ENCODE results near the gene ARHGEF16. TPM values are rescaled to one million over a fixed set of nuclear protein-coding genes. Genes with fewer than 3 reads are reported as not detected.

The ARHGEF16 gene
- total and polyA plus RNA-seq, 5 experiments from 2014 or later = not detected

- Mint-ChIP-seq H3K4me3 (no peak overlapping the region), H3K9me3 (peaks cover 0 to 1% (median 0%) of the 10 kb centered on the region in 9 donors), H3K4me1 (no peaks in the 10 kb centered on the region), H3K36me3 (no peaks in the 10 kb centered on the region), H3K27ac (no peak overlapping the region), H3K27me3 (peaks cover 0 to 8% (median 5%) of the 10 kb centered on the region in 5 donors)
- DNase-seq = no peak
- POLR2A ChIA-PET = no interaction called here
- ATAC-seq = no peak
These were observed 18.8 kb upstream of the ARHGEF16 start for GRCh38 chr1:3435666-3436065.

GRCh38 chr1:3436451-3436850, 18.0 kb upstream of the ARHGEF16 start:
- POLR2A ChIA-PET = no interaction called here
- Mint-ChIP-seq H3K4me1 (no peaks in the 10 kb centered on the region), H3K36me3 (no peaks in the 10 kb centered on the region), H3K27ac (no peak overlapping the region), H3K4me3 (no peak overlapping the region), H3K9me3 (peaks cover 0 to 1% (median 0%) of the 10 kb centered on the region in 9 donors), H3K27me3 (peaks cover 0 to 14% (median 8%) of the 10 kb centered on the region in 5 donors)
- DNase-seq = no peak
- ATAC-seq = no peak

DNA sequence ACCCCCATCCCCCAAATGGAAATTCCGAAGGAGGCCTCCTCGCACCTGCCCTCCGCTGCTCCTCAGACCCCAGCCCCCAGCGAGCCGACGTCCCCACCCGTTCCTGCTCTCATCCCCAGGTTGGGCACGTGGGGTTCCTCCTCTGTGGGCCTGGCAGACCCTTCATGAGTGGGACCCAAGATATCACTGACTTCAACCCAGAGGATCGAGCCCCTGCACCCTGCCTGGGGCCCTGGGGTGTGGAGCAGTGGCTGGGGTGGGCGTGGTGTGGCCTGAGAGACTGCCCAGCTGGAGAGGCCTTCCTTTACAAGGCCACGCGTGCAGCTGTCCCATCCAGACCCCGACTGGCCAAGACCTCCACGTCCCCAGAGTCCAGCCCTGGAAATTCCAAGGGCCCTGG, 17.6 kb upstream of the ARHGEF16 start:
- peaks cover 0 to 1% (median 0%) of the 10 kb centered on the region in 9 donors for H3K9me3 Mint-ChIP-seq
- H3K4me1 Mint-ChIP-seq = no peaks in the 10 kb centered on the region
- H3K36me3 Mint-ChIP-seq = no peaks in the 10 kb centered on the region

GRCh38 chr1:3438661-3439180, 15.7 kb upstream of the ARHGEF16 start:
- POLR2A ChIA-PET = no interaction called here
- H3K27ac Mint-ChIP-seq = no peak overlapping the region
- no peaks in the 10 kb centered on the region for H3K36me3 Mint-ChIP-seq
- H3K4me3 Mint-ChIP-seq = no peak overlapping the region
- H3K27me3 Mint-ChIP-seq = peaks cover 2 to 37% (median 13%) of the 10 kb centered on the region in 5 donors
- H3K4me1 Mint-ChIP-seq = no peaks in the 10 kb centered on the region
- DNase-seq (no peak), ATAC-seq (no peak)
- H3K9me3 Mint-ChIP-seq = no peaks in the 10 kb centered on the region

More for the DNA sequence above, 17.6 kb upstream of the ARHGEF16 start:
- POLR2A ChIA-PET = no interaction called here
- H3K27ac Mint-ChIP-seq = no peak overlapping the region
- H3K27me3 Mint-ChIP-seq = peaks cover 0 to 19% (median 8%) of the 10 kb centered on the region in 5 donors
- no peak for ATAC-seq
- DNase-seq = no peak
- H3K4me3 Mint-ChIP-seq = no peak overlapping the region

GRCh38 chr1:3439346-3440299, 14.8 kb upstream of the ARHGEF16 start:
- no peaks in the 10 kb centered on the region for H3K36me3 Mint-ChIP-seq
- H3K27ac Mint-ChIP-seq = no peak overlapping the region
- H3K4me1 Mint-ChIP-seq = no peaks in the 10 kb centered on the region
- ATAC-seq (no peak), DNase-seq (no peak)
- H3K27me3 Mint-ChIP-seq = peaks cover 2 to 37% (median 13%) of the 10 kb centered on the region in 5 donors
- H3K9me3 Mint-ChIP-seq = peaks cover 0 to 3% (median 0%) of the 10 kb centered on the region in 9 donors
- POLR2A ChIA-PET = no interaction called here
- H3K4me3 Mint-ChIP-seq = no peak overlapping the region

DNA sequence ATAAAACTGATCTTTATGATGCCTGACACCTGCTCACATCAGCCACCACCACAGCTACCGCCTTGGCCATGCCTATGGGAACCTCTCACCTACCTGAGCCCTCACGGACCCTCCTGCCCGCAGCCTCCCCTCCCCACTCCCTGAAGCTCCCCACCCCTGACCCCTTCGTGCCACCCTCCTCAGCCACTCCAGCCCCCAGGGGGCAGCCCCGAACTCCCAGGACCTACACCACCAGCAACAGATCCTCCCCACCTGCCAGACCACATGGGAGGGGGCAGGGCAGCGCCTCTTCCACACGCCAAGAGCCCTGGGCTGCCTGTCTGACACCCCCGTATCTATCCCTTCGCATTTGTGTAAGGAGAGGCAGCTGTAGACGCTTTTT, 14.2 kb upstream of the ARHGEF16 start:
- Mint-ChIP-seq H3K27ac (no peak overlapping the region), H3K27me3 (peaks cover 2 to 37% (median 13%) of the 10 kb centered on the region in 5 donors), H3K36me3 (no peaks in the 10 kb centered on the region), H3K4me3 (no peak overlapping the region), H3K4me1 (no peaks in the 10 kb centered on the region), H3K9me3 (peaks cover 0 to 4% (median 0%) of the 10 kb centered on the region in 9 donors)
- no peak for DNase-seq
- ATAC-seq = no peak
- POLR2A ChIA-PET = no interaction called here

DNA sequence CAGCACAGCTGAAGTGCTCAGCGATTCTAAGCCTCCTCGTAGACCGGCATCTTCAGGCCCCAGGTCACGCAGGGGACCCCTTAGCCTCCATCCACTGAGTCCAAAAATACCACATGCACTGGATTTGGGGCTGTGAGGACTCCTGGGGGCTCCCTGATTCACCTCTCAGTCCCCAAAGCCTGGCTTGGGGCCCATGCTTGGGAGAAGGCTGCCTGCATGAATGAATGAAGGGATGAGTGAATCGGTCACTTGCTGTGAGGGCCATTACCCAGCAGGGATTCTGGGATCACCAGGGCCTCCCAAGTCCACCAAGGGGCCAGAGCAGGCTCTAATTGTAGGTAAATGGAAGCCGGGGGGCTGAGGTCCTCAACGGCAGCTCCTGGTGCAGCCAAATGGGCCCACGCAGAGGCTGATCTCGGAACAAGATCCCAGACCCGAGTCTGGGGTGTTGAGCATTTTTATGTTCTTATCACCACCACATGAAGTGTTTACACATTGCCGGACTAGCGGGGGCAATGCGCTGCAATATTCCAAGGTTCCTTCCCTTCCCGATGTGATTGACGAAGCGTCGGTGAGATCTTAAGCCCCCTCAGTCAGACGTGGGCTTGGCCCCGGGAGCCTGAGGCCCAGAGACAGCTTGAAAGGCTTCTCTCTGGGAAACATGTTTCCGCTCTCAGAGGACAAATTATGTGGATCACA, 13.6 kb upstream of the ARHGEF16 start:
- ATAC-seq (no peak), DNase-seq (no peak)
- peaks cover 2 to 37% (median 13%) of the 10 kb centered on the region in 5 donors for H3K27me3 Mint-ChIP-seq
- no peaks in the 10 kb centered on the region for H3K36me3 Mint-ChIP-seq
- H3K9me3 Mint-ChIP-seq = peaks cover 0 to 10% (median 0%) of the 10 kb centered on the region in 9 donors
- no peak overlapping the region for H3K27ac Mint-ChIP-seq
- H3K4me1 Mint-ChIP-seq = no peaks in the 10 kb centered on the region
- no peak overlapping the region for H3K4me3 Mint-ChIP-seq
- POLR2A ChIA-PET = no interaction called here

- ATAC-seq = no peak
- Mint-ChIP-seq H3K27ac (no peak overlapping the region), H3K9me3 (peaks cover 0 to 15% (median 0%) of the 10 kb centered on the region in 9 donors), H3K36me3 (no peaks in the 10 kb centered on the region), H3K4me3 (no peak overlapping the region), H3K4me1 (no peaks in the 10 kb centered on the region), H3K27me3 (peaks cover 2 to 37% (median 13%) of the 10 kb centered on the region in 5 donors)
- no peak for DNase-seq
- POLR2A ChIA-PET = no interaction called here
These were observed 13.0 kb upstream of the ARHGEF16 start for GRCh38 chr1:3441410-3441847.

DNA sequence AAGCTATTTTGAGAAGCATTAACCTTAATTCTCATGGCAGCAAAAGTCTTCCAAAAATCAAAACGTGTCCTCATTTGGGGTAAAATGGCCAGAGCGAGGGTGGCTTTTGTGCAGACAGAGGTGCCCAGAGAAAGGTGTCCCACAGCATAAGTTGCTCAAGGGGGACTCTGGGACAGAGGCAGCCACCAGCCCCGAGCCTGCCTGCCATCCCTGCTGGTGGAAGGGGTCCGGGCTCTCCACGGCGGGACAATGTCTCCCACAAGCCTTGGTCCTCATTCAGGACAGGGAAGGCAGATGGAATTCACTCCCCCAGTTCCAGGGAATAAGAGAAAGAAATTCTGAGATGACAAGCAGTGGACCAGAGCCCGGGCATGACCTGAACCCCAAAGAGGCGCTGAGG, 12.6 kb upstream of the ARHGEF16 start:
- no peaks in the 10 kb centered on the region for H3K36me3 Mint-ChIP-seq
- no peak overlapping the region for H3K27ac Mint-ChIP-seq
- peaks cover 0 to 19% (median 0%) of the 10 kb centered on the region in 9 donors for H3K9me3 Mint-ChIP-seq
- POLR2A ChIA-PET = no interaction called here
- DNase-seq (no peak), ATAC-seq (no peak)
- no peaks in the 10 kb centered on the region for H3K4me1 Mint-ChIP-seq
- peaks cover 2 to 37% (median 13%) of the 10 kb centered on the region in 5 donors for H3K27me3 Mint-ChIP-seq
- H3K4me3 Mint-ChIP-seq = no peak overlapping the region

- DNase-seq (no peak), ATAC-seq (no peak)
- Mint-ChIP-seq H3K27ac (peak overlapping the region in 1 of 10 donors; percentile 44), H3K36me3 (no peaks in the 10 kb centered on the region), H3K27me3 (peaks cover 2 to 37% (median 13%) of the 10 kb centered on the region in 5 donors), H3K4me3 (no peak overlapping the region), H3K9me3 (peaks cover 0 to 23% (median 0%) of the 10 kb centered on the region in 9 donors), H3K4me1 (no peaks in the 10 kb centered on the region)
- POLR2A ChIA-PET = no interaction called here
These were observed 12.1 kb upstream of the ARHGEF16 start for GRCh38 chr1:3442331-3442730.

DNA sequence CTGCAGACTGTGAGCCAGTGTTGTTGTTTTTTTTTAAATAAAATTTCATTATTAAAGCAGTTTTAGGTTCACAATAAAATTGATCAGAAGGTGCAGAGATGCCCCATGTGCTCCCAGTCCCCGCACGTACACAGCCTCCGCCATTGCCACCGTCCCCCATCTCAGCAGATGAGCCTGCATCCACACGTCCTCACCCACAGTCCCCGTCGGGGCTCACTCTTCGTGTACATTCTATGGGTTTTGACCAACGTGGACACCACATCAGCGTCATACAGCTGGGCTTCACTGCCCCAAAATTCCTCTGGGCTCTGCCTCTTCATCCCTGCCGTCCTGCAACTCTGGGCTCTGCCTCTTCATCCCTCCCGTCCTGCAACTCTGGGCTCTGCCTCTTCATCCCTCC, 11.6 kb upstream of the ARHGEF16 start:
- POLR2A ChIA-PET = no interaction called here
- ATAC-seq (no peak), DNase-seq (no peak)
- Mint-ChIP-seq H3K27me3 (peaks cover 2 to 37% (median 13%) of the 10 kb centered on the region in 5 donors), H3K27ac (peak overlapping the region in 1 of 10 donors; percentile 77), H3K4me1 (no peaks in the 10 kb centered on the region), H3K36me3 (peaks cover 0 to 4% (median 0%) of the 10 kb centered on the region in 3 donors), H3K4me3 (no peak overlapping the region), H3K9me3 (peaks cover 0 to 29% (median 3%) of the 10 kb centered on the region in 9 donors)

DNA sequence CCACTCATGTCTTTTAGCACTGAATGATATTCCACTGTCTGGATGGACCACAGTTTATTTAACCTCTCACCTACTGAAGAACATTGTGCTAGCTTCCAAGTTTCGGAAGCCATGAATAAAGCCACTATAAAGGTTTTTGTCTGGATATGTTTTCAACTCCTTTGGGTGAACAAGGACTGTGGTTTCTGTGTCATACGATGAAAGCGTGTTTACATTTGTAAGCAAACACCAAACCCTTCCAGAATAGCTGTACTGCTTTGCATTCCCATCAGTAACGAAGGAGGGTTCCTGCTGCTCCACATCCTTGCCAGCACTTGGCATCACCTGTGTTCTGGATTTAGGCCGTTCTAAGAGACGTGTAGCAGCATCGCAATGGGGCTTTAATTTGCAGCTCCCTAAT, 10.7 kb upstream of the ARHGEF16 start:
- peaks cover 0 to 8% (median 0%) of the 10 kb centered on the region in 3 donors for H3K36me3 Mint-ChIP-seq
- H3K27ac Mint-ChIP-seq = no peak overlapping the region
- DNase-seq (no peak), ATAC-seq (no peak)
- no peak overlapping the region for H3K4me3 Mint-ChIP-seq
- H3K9me3 Mint-ChIP-seq = peaks cover 0 to 32% (median 4%) of the 10 kb centered on the region in 9 donors
- POLR2A ChIA-PET = no interaction called here
- peaks cover 2 to 37% (median 13%) of the 10 kb centered on the region in 5 donors for H3K27me3 Mint-ChIP-seq
- no peaks in the 10 kb centered on the region for H3K4me1 Mint-ChIP-seq

GRCh38 chr1:3444298-3444697, 10.2 kb upstream of the ARHGEF16 start:
- ATAC-seq (no peak), DNase-seq (no peak)
- peaks cover 2 to 37% (median 13%) of the 10 kb centered on the region in 5 donors for H3K27me3 Mint-ChIP-seq
- no peak overlapping the region for H3K27ac Mint-ChIP-seq
- peaks cover 0 to 32% (median 4%) of the 10 kb centered on the region in 9 donors for H3K9me3 Mint-ChIP-seq
- POLR2A ChIA-PET = no interaction called here
- H3K4me3 Mint-ChIP-seq = no peak overlapping the region
- no peaks in the 10 kb centered on the region for H3K4me1 Mint-ChIP-seq
- peaks cover 0 to 8% (median 0%) of the 10 kb centered on the region in 3 donors for H3K36me3 Mint-ChIP-seq
